NCI-H2227 (cell line): ENCODE results near the gene TMEM143.
"Not testable (repeated sequence)": the region's sequence is repeated elsewhere in the genome, so short reads cannot be mapped to it uniquely, and the experiment has no call there.

Experiments
- DNase-seq: peaks from one replicate; lab custom pipeline; 2025; ENCODE audit not compliant: unreplicated experiment; lab: John Stamatoyannopoulos, UW

TMEM143 gene

GRCh38 chr19:48297975-48298374 lies 65.8 kb downstream of the TMEM143 start:
- no peak for DNase-seq

GRCh38 chr19:48296963-48297734 lies 66.6 kb downstream of the TMEM143 start:
- DNase-seq, result no peak

GRCh38 chr19:48295458-48295857 lies 68.3 kb downstream of the TMEM143 start:
- no peak for DNase-seq

GRCh38 chr19:48292798-48293197 lies 70.9 kb downstream of the TMEM143 start:
- no peak for DNase-seq

GRCh38 chr19:48291489-48291815 lies 72.3 kb downstream of the TMEM143 start:
- not testable (repeated sequence) for DNase-seq

GRCh38 chr19:48290771-48291488 lies 72.8 kb downstream of the TMEM143 start:
- peak; percentile 78 for DNase-seq

- DNase-seq, result peak; percentile 11
These were observed 73.4 kb downstream of the TMEM143 start for GRCh38 chr19:48290401-48290770.

GRCh38 chr19:48287748-48288147 lies 76.0 kb downstream of the TMEM143 start:
- DNase-seq, result no peak

GRCh38 chr19:48284896-48285295 lies 78.8 kb downstream of the TMEM143 start:
- no peak for DNase-seq

- DNase-seq, result no peak
These were observed 79.8 kb downstream of the TMEM143 start for GRCh38 chr19:48283908-48284307.
